NCI-H2196 treated with DMSO at 0.1 percent for 48 hours (cell line): ENCODE measurements around the gene GDI2.
"Not testable (repeated sequence)": the region's sequence is repeated elsewhere in the genome, so short reads cannot be mapped to it uniquely, and the experiment has no call there.

Source experiments
- DNase-seq: peaks from one replicate; lab custom pipeline; 2025; ENCODE audit not compliant: unreplicated experiment; lab: John Stamatoyannopoulos, UW

GDI2 gene

DNA sequence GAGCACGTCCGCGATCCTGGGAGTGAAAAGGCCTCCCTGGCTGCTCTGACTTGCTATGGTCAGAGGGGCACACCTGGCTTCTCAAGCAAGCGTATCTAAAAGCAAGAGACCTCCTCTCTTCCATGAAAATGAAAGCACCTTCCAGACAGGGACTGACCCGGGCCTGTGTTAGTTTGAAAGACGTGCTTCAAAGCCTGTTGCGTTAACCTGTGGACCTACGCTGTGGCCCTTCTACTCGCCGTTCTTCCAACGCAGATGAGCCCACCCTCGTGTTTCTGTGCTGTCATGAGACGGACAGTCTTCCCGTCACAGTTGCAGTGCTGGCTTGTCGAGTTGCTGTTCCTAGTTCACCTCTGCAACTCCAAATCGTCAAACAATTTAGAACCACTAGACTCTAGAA lies 15.5 kb upstream of the GDI2 start:
- no peak for DNase-seq

DNA sequence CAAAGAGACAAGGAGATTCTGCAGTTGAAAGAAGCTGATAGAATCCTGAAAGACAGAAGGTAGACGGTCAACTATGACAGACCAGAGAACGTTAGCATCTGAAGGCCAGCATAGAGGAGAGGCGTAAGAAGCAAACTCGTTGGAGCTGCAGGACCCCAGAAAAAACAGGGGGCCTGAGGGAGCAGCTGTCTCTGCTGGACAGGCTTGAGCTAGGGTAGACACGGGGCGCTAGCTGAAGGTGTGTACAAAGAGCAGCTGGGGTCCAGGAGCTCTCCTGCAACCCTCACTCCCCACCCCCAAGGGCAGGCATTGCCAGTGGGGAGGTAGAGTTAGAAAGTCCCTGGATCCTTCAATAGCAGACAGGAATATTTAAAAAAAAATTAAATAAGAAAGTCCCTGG lies 14.6 kb upstream of the GDI2 start:
- DNase-seq, result no peak

- DNase-seq, result not testable (repeated sequence)
Measured at GRCh38 chr10:5826511-5826910, 13.3 kb upstream of the GDI2 start.

DNA sequence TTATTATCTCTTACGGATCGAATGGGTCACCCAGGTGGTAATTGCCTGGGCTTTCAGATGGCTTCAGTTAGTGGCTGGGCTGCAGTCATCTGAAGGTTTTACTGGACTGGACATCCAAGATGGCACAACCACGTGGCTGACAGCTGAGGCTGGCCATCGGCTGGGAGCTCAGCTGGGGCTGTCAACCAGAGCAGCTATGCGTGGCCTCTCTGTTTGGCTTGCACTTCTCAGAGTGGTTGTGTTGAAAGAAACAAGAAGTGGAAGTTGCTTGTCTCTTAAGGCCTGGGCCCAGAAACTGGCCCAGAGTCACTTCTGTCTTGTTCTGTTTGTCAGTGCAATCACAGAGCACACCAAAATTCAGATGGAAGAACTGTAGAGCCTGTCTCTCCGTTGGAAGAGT lies 5.7 kb upstream of the GDI2 start:
- no peak for DNase-seq

GRCh38 chr10:5818048-5818331 lies 4.8 kb upstream of the GDI2 start:
- no peak for DNase-seq

GRCh38 chr10:5817322-5818047 lies 4.3 kb upstream of the GDI2 start:
- DNase-seq, result no peak

DNA sequence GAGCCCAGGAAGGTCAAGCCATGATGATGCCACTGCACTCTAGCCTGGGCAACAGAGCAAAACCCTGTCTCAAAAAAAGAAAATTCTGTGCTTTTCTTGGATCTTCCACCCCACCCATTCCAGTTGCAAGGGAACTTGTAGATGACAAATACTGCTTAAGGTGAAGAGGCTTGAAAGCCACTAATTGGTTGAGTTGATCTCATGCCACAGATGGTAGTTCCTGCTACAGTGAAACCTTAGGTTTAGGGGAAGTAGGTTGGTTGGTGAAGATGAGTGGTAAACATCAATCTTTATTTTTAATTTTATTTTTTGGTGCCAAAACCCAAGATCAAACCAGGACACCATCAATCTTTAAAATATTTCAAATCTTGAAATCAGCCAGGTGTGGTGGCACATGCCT lies 2.9 kb upstream of the GDI2 start:
- DNase-seq, result no peak

GRCh38 chr10:5814110-5815107 lies 1.2 kb upstream of the GDI2 start:
- no peak for DNase-seq

- no peak for DNase-seq
Measured at GRCh38 chr10:5813091-5813340, 218 bp downstream of the GDI2 start.

- DNase-seq, result no peak
Measured at GRCh38 chr10:5812283-5813090, 747 bp downstream of the GDI2 start.

- DNase-seq, result no peak
Measured at GRCh38 chr10:5811387-5811821, 1.8 kb downstream of the GDI2 start.

- DNase-seq, result no peak
Measured at GRCh38 chr10:5810225-5810624, 3.0 kb downstream of the GDI2 start.

DNA sequence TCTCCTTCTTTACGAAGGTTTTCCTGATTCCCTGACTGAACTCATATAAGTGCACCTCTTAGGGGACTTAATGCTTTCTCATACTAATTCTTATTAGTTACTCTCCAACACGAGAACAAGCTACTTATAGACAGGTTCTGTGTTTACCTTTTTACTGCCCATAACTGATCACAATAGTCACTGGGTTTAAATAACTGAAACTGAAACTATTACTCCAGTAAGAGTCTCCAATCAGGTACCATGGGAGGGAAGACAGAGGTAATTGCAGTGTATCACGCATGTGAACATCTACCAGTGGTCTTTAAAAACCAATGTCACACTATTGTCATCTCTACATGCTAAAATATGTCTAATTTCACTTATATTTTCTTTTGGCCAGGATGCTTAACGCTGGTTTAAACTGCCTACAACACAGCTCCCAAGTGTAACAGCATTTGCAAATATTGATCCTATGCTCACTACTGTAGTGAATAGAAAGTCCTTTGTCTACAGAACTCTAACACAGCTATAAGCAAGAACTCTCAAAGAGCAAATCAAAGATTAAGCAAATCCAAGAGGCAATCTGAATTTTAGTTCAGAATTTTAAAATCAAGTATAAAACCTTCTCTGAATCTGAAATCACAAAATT lies 3.6 kb downstream of the GDI2 start:
- DNase-seq, result no peak

- not testable (repeated sequence) for DNase-seq
Measured at GRCh38 chr10:5808783-5809392, 4.3 kb downstream of the GDI2 start.

DNA sequence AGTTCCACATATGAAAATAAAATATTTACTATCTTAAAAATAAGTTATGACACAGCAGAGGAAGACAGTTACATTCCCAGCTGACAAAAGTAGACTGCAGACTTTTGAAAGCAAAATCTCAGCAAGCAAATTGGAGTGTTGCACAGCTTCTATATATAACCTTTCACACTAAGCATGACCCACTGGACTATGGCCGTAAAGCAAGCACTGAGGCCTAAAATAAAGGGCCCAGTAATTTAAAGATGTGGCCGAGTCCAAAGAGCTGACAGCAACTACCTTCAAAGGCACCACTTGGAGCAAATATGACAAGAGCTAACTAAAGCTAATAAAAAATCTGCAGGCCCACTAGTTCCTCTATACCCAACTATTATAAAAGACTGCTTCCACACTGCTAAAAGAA lies 6.5 kb downstream of the GDI2 start:
- DNase-seq, result no peak

- no peak for DNase-seq
Measured at GRCh38 chr10:5805711-5806110, 7.5 kb downstream of the GDI2 start.

GRCh38 chr10:5805260-5805659 lies 8.0 kb downstream of the GDI2 start:
- no peak for DNase-seq

- DNase-seq, result no peak
Measured at GRCh38 chr10:5804386-5804785, 8.8 kb downstream of the GDI2 start.

GRCh38 chr10:5800782-5801181 lies 12.5 kb downstream of the GDI2 start:
- DNase-seq, result no peak

DNA sequence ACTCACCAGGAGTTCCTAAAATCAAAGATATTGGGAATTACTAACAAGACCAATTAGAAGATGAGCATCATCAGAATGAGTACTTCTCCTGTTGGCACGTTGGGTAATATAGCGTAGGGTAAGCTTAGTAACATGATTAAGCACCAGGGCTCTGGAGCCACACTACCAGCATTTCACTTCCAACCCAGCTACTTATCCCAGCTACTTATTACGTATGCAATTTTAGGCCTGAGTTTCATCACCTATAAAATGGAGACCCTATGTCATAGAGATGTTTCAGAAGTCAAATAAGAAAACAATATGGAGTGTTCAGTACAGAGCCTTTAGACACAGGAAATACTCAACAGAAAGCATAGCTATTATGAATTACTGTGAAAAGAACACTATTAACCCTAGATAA lies 19.0 kb downstream of the GDI2 start:
- no peak for DNase-seq

- DNase-seq, result no peak
Measured at GRCh38 chr10:5789626-5790025, 23.6 kb downstream of the GDI2 start.
